Gastroesophageal sphincter (tissue), 4 donors: Measurements from ENCODE around the gene VEPH1. TPM values are rescaled to one million over a fixed set of nuclear protein-coding genes. Genes with fewer than 3 reads are reported as not detected.

ENCODE experiments used
- ATAC-seq: fragments of 150-250 bp; one replicate; pipeline ENCODE4 v1.9.1; 2016; ENCODE audit warnings: mild to moderate bottlenecking, moderate library complexity
- H3K27ac ChIP-seq, 4 donors: fragments of 200-600 bp; sonication (generic) in 3 of 4; 1 replicate in 3 of 4; 2 replicates in 1 of 4; pipeline ENCODE4 v1.5.1; 2016 to 2019
- H3K27me3 ChIP-seq: fragments of 200-600 bp; sonication (generic); one replicate; pipeline ENCODE4 v1.5.1; 2019
- H3K36me3 ChIP-seq, 2 donors: fragments of 200-600 bp; sonication (generic); one replicate each; pipeline ENCODE4 v1.5.1; 2019; ENCODE audit warnings: control low read depth in 1 of 2
- H3K4me1 ChIP-seq, 3 donors: fragments of 200-600 bp; sonication (generic); 1 replicate in 2 of 3; 2 replicates in 1 of 3; pipeline ENCODE4 v1.5.1; 2016 to 2019; ENCODE audit warnings: control low read depth in 2 of 3
- H3K4me3 ChIP-seq, 2 donors: fragments of 200-600 bp; sonication (generic); one replicate each; pipeline ENCODE4 v1.5.1; 2019; ENCODE audit warnings: mild to moderate bottlenecking in 1 of 2, moderate library complexity in 1 of 2
- H3K9me3 ChIP-seq, 3 donors: fragments of 200-600 bp; sonication (generic); one replicate each; pipeline ENCODE4 v1.5.1; 2017 to 2019; ENCODE audit warnings: control low read depth in 2 of 3
- CTCF ChIP-seq, 4 experiments: fragments of 200-600 bp in 2 of 4; fragments of 450-650 bp in 2 of 4; sonication (generic) in 1 of 4; IDR thresholded peaks; one replicate each; pipeline ENCODE4 v1.5.1; 2017 to 2019; ENCODE audit warnings: antibody characterized with exemption in 4 of 4, mild to moderate bottlenecking in 2 of 4, moderate library complexity in 2 of 4
- EP300 ChIP-seq: sonication (generic); formaldehyde crosslinking; IDR thresholded peaks from one replicate; pipeline ENCODE4 v1.6.1; 2017; ENCODE audit warnings: antibody characterized with exemption, mild to moderate bottlenecking
- POLR2A ChIP-seq, 2 donors: fragments of 450-650 bp; IDR thresholded peaks; one replicate each; pipeline ENCODE4 v1.6.1; 2017; ENCODE audit warnings: antibody characterized with exemption in 2 of 2, mild to moderate bottlenecking in 2 of 2, moderate library complexity in 1 of 2
- POLR2AphosphoS5 ChIP-seq: sonication (generic); formaldehyde crosslinking; IDR thresholded peaks from one replicate; pipeline ENCODE4 v1.6.1; 2017; ENCODE audit warnings: antibody characterized with exemption
- WGBS, 2 donors: methylation state at CpG; one replicate each; pipeline ENCODE4 v1.1.5; 2018; ENCODE audit warnings: low coverage in 1 of 2; 5-methylcytosine and 5-hydroxymethylcytosine counted together
- total RNA-seq, 4 donors: library from RNA; depleted of rRNA; stranded (reverse); fragments of >200 nt; gene quantifications; one replicate each; pipeline ENCODE4 v1.1.0, GENCODE V29; 2016

VEPH1 gene
- total RNA-seq, 4 donors from 2014 or later = 0.62 to 2.3 (median 1.7) TPM

- no peaks in the 10 kb centered on the region for H3K27me3 ChIP-seq
- TF ChIP-seq POLR2A (IDR thresholded peaks at IDR 0.05) = no peak
- no peak for TF ChIP-seq CTCF (IDR thresholded peaks at IDR 0.05)
- TF ChIP-seq POLR2AphosphoS5 = no peak
- no peak for TF ChIP-seq EP300
- WGBS, 2 donors = 82 to 94% methylated on average over 1 of the region's 1 CpG
- no peak for ATAC-seq
- no peak overlapping the region for H3K27ac ChIP-seq
- H3K9me3 ChIP-seq = no peaks in the 10 kb centered on the region
- no peaks in the 10 kb centered on the region for H3K4me1 ChIP-seq
- H3K36me3 ChIP-seq = no peaks in the 10 kb centered on the region
- H3K4me3 ChIP-seq = no peak overlapping the region
Measured at GRCh38 chr3:157487339-157487738, 15.9 kb downstream of the VEPH1 start.

GRCh38 chr3:157479464-157480243 is 23.6 kb downstream of the VEPH1 start:
- H3K4me1 ChIP-seq = no peaks in the 10 kb centered on the region
- WGBS, 2 donors = 75 to 82% methylated on average over 1 of the region's 1 CpG
- no peak overlapping the region for H3K27ac ChIP-seq
- no peaks in the 10 kb centered on the region for H3K9me3 ChIP-seq
- H3K4me3 ChIP-seq = no peak overlapping the region
- TF ChIP-seq POLR2A (IDR thresholded peaks at IDR 0.05) (no peak), CTCF (IDR thresholded peaks at IDR 0.05) (no peak), EP300 (no peak), POLR2AphosphoS5 (no peak)
- no peak for ATAC-seq
- H3K36me3 ChIP-seq = no peaks in the 10 kb centered on the region
- no peaks in the 10 kb centered on the region for H3K27me3 ChIP-seq

- H3K27ac ChIP-seq = no peak overlapping the region
- H3K4me1 ChIP-seq = no peaks in the 10 kb centered on the region
- WGBS, 2 donors = 66 to 89% methylated on average over 3 of the region's 3 CpGs
- ATAC-seq = no peak
- H3K27me3 ChIP-seq = no peaks in the 10 kb centered on the region
- no peaks in the 10 kb centered on the region for H3K9me3 ChIP-seq
- no peak overlapping the region for H3K4me3 ChIP-seq
- no peak for TF ChIP-seq POLR2A (IDR thresholded peaks at IDR 0.05)
- TF ChIP-seq POLR2AphosphoS5 = no peak
- no peak for TF ChIP-seq EP300
- no peak for TF ChIP-seq CTCF (IDR thresholded peaks at IDR 0.05)
- H3K36me3 ChIP-seq = no peaks in the 10 kb centered on the region
Measured at GRCh38 chr3:157477441-157477840, 25.8 kb downstream of the VEPH1 start.

GRCh38 chr3:157475921-157476414 is 27.2 kb downstream of the VEPH1 start:
- Histone ChIP-seq H3K27ac (no peak overlapping the region), H3K9me3 (no peaks in the 10 kb centered on the region), H3K36me3 (no peaks in the 10 kb centered on the region), H3K4me3 (no peak overlapping the region), H3K27me3 (no peaks in the 10 kb centered on the region), H3K4me1 (no peaks in the 10 kb centered on the region)
- no peak for ATAC-seq
- TF ChIP-seq POLR2AphosphoS5 = no peak
- no peak for TF ChIP-seq CTCF (IDR thresholded peaks at IDR 0.05)
- TF ChIP-seq EP300 = no peak
- no peak for TF ChIP-seq POLR2A (IDR thresholded peaks at IDR 0.05)
- WGBS, 2 donors = 20 to 38% methylated on average over 1 of the region's 1 CpG

GRCh38 chr3:157472648-157473047 is 30.6 kb downstream of the VEPH1 start:
- Histone ChIP-seq H3K4me3 (no peak overlapping the region), H3K27ac (no peak overlapping the region), H3K9me3 (no peaks in the 10 kb centered on the region), H3K4me1 (no peaks in the 10 kb centered on the region), H3K27me3 (no peaks in the 10 kb centered on the region), H3K36me3 (no peaks in the 10 kb centered on the region)
- no peak for ATAC-seq
- TF ChIP-seq POLR2A (IDR thresholded peaks at IDR 0.05) (no peak), POLR2AphosphoS5 (no peak), CTCF (IDR thresholded peaks at IDR 0.05) (no peak), EP300 (no peak)
- 95 to 100% methylated on average over 1 of the region's 1 CpG for WGBS, 2 donors
